Measurements from ENCODE around the gene SMYD3. TPM values are rescaled to one million over a fixed set of nuclear protein-coding genes. Genes with fewer than 3 reads are reported as not detected.

The SMYD3 gene
- total RNA-seq, 4 donors from 2014 or later: 33.7 to 105 (median 51.4) TPM

GRCh38 chr1:246093230-246093629 is 413.8 kb downstream of the SMYD3 start:
- Histone ChIP-seq H3K9me3 (no peaks in the 10 kb centered on the region), H3K27me3 (no peaks in the 10 kb centered on the region), H3K27ac (no peak overlapping the region), H3K4me3 (replicated peaks in 1 of 3) (no peak overlapping the region), H3K36me3 (no peaks in the 10 kb centered on the region), H3K4me1 (peaks cover 3 to 6% of the 10 kb centered on the region in 2 donors)
- TF ChIP-seq CTCF (IDR thresholded peaks at IDR 0.05): no peak
- no peak for TF ChIP-seq POLR2A (IDR thresholded peaks at IDR 0.05)
- intact Hi-C loops (cut with DNase I): no loop called here
- WGBS, 2 donors: 96 to 98% methylated on average over 4 of the region's 4 CpGs
- no peak for DNase-seq

GRCh38 chr1:246092136-246092535 is 414.9 kb downstream of the SMYD3 start:
- H3K36me3 ChIP-seq: no peaks in the 10 kb centered on the region
- no peaks in the 10 kb centered on the region for H3K27me3 ChIP-seq
- no peaks in the 10 kb centered on the region for H3K9me3 ChIP-seq
- intact Hi-C loops (cut with DNase I): no loop called here
- TF ChIP-seq CTCF (IDR thresholded peaks at IDR 0.05): no peak
- TF ChIP-seq POLR2A (IDR thresholded peaks at IDR 0.05): no peak
- H3K4me1 ChIP-seq: peaks cover 3 to 6% of the 10 kb centered on the region in 2 donors
- 94 to 98% methylated on average over 4 of the region's 4 CpGs for whole genome bisulfite sequencing, 2 donors
- no peak for DNase-seq
- no peak overlapping the region for H3K4me3 ChIP-seq (replicated peaks in 1 of 3)
- H3K27ac ChIP-seq: no peak overlapping the region

- Histone ChIP-seq H3K36me3 (no peaks in the 10 kb centered on the region), H3K27me3 (no peaks in the 10 kb centered on the region), H3K27ac (no peak overlapping the region), H3K9me3 (no peaks in the 10 kb centered on the region), H3K4me3 (replicated peaks in 1 of 3) (no peak overlapping the region), H3K4me1 (peaks cover under 1 to 5% of the 10 kb centered on the region in 2 donors)
- 88 to 89% methylated on average over 4 of the region's 4 CpGs for WGBS, 2 donors
- TF ChIP-seq CTCF (IDR thresholded peaks at IDR 0.05) (no peak), POLR2A (IDR thresholded peaks at IDR 0.05) (no peak)
- no peak for DNase-seq
- intact Hi-C loops (cut with DNase I): no loop called here
Measured at GRCh38 chr1:246091477-246091876, 415.6 kb downstream of the SMYD3 start.

GRCh38 chr1:246086191-246086590 is 420.9 kb downstream of the SMYD3 start:
- Histone ChIP-seq H3K4me1 (no peaks in the 10 kb centered on the region), H3K4me3 (replicated peaks in 1 of 3) (no peak overlapping the region), H3K27ac (no peak overlapping the region), H3K36me3 (no peaks in the 10 kb centered on the region), H3K27me3 (no peaks in the 10 kb centered on the region), H3K9me3 (no peaks in the 10 kb centered on the region)
- TF ChIP-seq POLR2A (IDR thresholded peaks at IDR 0.05) (no peak), CTCF (IDR thresholded peaks at IDR 0.05) (no peak)
- 96 to 99% methylated on average over 5 of the region's 5 CpGs for WGBS, 2 donors
- intact Hi-C loops (cut with DNase I): no loop called here
- no peak for DNase-seq

- intact Hi-C loops (cut with DNase I): no loop called here
Measured at GRCh38 chr1:246083416-246083815, 423.7 kb downstream of the SMYD3 start.

More at GRCh38 chr1:246083416-246083815, 423.7 kb downstream of the SMYD3 start:
- WGBS, 2 donors: 86 to 93% methylated on average over 5 to 9 of the region's 9 CpGs
- DNase-seq: no peak
- Histone ChIP-seq H3K27ac (no peak overlapping the region), H3K27me3 (no peaks in the 10 kb centered on the region), H3K4me3 (replicated peaks in 1 of 3) (no peak overlapping the region), H3K36me3 (no peaks in the 10 kb centered on the region), H3K4me1 (no peaks in the 10 kb centered on the region), H3K9me3 (no peaks in the 10 kb centered on the region)
- TF ChIP-seq CTCF (IDR thresholded peaks at IDR 0.05): no peak
- TF ChIP-seq POLR2A (IDR thresholded peaks at IDR 0.05): no peak
